Liver (tissue), 9 donors: ENCODE results near the gene COX19. TPM values are rescaled to one million over a fixed set of nuclear protein-coding genes. Genes with fewer than 3 reads are reported as not detected.
A peak's percentile ranks its signal among the peaks of the same experiment; 100 is the strongest.

Experiments used
- DNase-seq: peaks from one replicate; pipeline ENCODE4 v3.0.0-alpha.2; 2017; ENCODE audit warnings: low spot score
- H3K27ac ChIP-seq, 2 donors: one replicate each; pipeline ENCODE4 v1.7.0; 2013; ENCODE audit warnings: inconsistent platforms in 2 of 2, low read length in 2 of 2, control low read depth in 1 of 2, low read depth in 1 of 2, mild to moderate bottlenecking in 1 of 2
- H3K27me3 ChIP-seq, 4 donors: one replicate each; pipeline versions ENCODE4 v1.6.1 to v1.7.0; 2013; ENCODE audit warnings: low read length in 3 of 4, inconsistent platforms in 1 of 4, mild to moderate bottlenecking in 1 of 4, moderate library complexity in 1 of 4; ENCODE audit not compliant: control insufficient read depth in 4 of 4, insufficient read depth in 4 of 4
- H3K36me3 ChIP-seq, 4 donors: one replicate each; pipeline versions ENCODE4 v1.6.1 to v1.7.0; 2013; ENCODE audit warnings: low read length in 3 of 4, mild to moderate bottlenecking in 3 of 4, low read depth in 1 of 4, moderate library complexity in 1 of 4; ENCODE audit not compliant: control insufficient read depth in 4 of 4, insufficient read depth in 3 of 4
- H3K4me1 ChIP-seq, 4 donors: one replicate each; pipeline versions ENCODE4 v1.6.1 to v1.7.0; 2013; ENCODE audit warnings: low read length in 3 of 4, mild to moderate bottlenecking in 3 of 4, moderate library complexity in 1 of 4; ENCODE audit not compliant: control insufficient read depth in 4 of 4, insufficient read depth in 4 of 4
- H3K4me3 ChIP-seq, 3 donors: one replicate each; pipeline versions ENCODE4 v1.6.1 to v1.7.0; 2013; ENCODE audit warnings: low read length in 3 of 3, control low read depth in 1 of 3, low read depth in 1 of 3, mild to moderate bottlenecking in 1 of 3
- H3K9ac ChIP-seq, 2 donors: one replicate each; pipeline ENCODE4 v1.7.0; 2013; ENCODE audit warnings: low read length in 2 of 2, mild to moderate bottlenecking in 2 of 2, moderate library complexity in 2 of 2, control low read depth in 1 of 2, low read depth in 1 of 2
- H3K9me3 ChIP-seq, 4 donors: one replicate each; pipeline versions ENCODE4 v1.6.1 to v1.7.0; 2013; ENCODE audit warnings: low read length in 3 of 4; ENCODE audit not compliant: control insufficient read depth in 4 of 4
- FOXA1 ChIP-seq: IDR thresholded peaks from 2 replicates; pipeline ENCODE4 v1.6.1; 2016; ENCODE audit warnings: antibody characterized with exemption
- FOXA2 ChIP-seq: IDR thresholded peaks from 2 replicates; pipeline ENCODE4 v1.6.1; 2016; ENCODE audit warnings: antibody characterized with exemption
- GABPA ChIP-seq, 2 donors: IDR thresholded peaks in 1 of 2; conservative IDR thresholded peaks in 1 of 2; 2 replicates each; pipeline ENCODE4 v1.6.1; 2016; ENCODE audit warnings: antibody characterized with exemption in 2 of 2, mild to moderate bottlenecking in 1 of 2, moderate library complexity in 1 of 2
- HNF4A ChIP-seq, 2 donors: conservative IDR thresholded peaks; 2 replicates each; pipeline ENCODE4 v1.6.1; 2016; ENCODE audit warnings: antibody characterized with exemption in 2 of 2, mild to moderate bottlenecking in 2 of 2
- HNF4G ChIP-seq: IDR thresholded peaks from 2 replicates; pipeline ENCODE4 v1.6.1; 2016; ENCODE audit warnings: antibody characterized with exemption
- JUND ChIP-seq, 2 donors: IDR thresholded peaks; 2 replicates each; pipeline ENCODE4 v1.6.1; 2016; ENCODE audit warnings: antibody characterized with exemption in 2 of 2
- MAX ChIP-seq: IDR thresholded peaks from 2 replicates; pipeline ENCODE4 v1.6.1; 2016; ENCODE audit warnings: antibody characterized with exemption
- NR2F2 ChIP-seq: IDR thresholded peaks from 2 replicates; pipeline ENCODE4 v1.6.1; 2016; ENCODE audit warnings: antibody characterized with exemption
- RAD21 ChIP-seq, 2 donors: IDR thresholded peaks; 2 replicates each; pipeline ENCODE4 v1.6.1; 2016; ENCODE audit warnings: antibody characterized with exemption in 2 of 2, mild to moderate bottlenecking in 2 of 2
- REST ChIP-seq: IDR thresholded peaks from 2 replicates; pipeline ENCODE4 v1.6.1; 2016; ENCODE audit warnings: antibody characterized with exemption, mild to moderate bottlenecking
- RXRA ChIP-seq, 2 donors: IDR thresholded peaks; 2 replicates each; pipeline ENCODE4 v1.6.1; 2017 to 2018; ENCODE audit warnings: antibody characterized with exemption in 2 of 2, mild to moderate bottlenecking in 1 of 2
- SP1 ChIP-seq: IDR thresholded peaks from 2 replicates; pipeline ENCODE4 v1.6.1; 2018; ENCODE audit warnings: antibody characterized with exemption, mild to moderate bottlenecking
- TAF1 ChIP-seq: conservative IDR thresholded peaks from 2 replicates; pipeline ENCODE4 v1.6.1; 2016; ENCODE audit warnings: antibody characterized with exemption, mild to moderate bottlenecking
- YY1 ChIP-seq: IDR thresholded peaks from 2 replicates; pipeline ENCODE4 v1.6.1; 2016; ENCODE audit warnings: antibody characterized with exemption, mild to moderate bottlenecking
- WGBS: extraction: QIAGEN DNeasy Blood & Tissue Kit; methylation state at CpG from one replicate; pipeline ENCODE4 v1.1.7; 2013; 5-methylcytosine and 5-hydroxymethylcytosine counted together
- polyA plus RNA-seq, 2 donors: library from polyadenylated mRNA; stranded (reverse) in 1 of 2; unstranded in 1 of 2; fragments of 200-250 nt in 1 of 2; fragments of >200 nt in 1 of 2; fragmentation: Nextera tagmentation in 1 of 2; extraction: Ambion mirVana in 1 of 2; gene quantifications; one replicate each; pipeline versions ENCODE4 v1.2.1 to v1.2.3, GENCODE V29; 2013 to 2015
- total RNA-seq, 2 donors: library from RNA; depleted of rRNA; stranded (reverse); fragments of >200 nt; gene quantifications; one replicate each; pipeline ENCODE4 v1.2.3, GENCODE V29; 2014
- TF ChIP-seq, protein P1 (sequence below): IDR thresholded peaks from 2 replicates; pipeline ENCODE4 v1.6.1; 2016; ENCODE audit warnings: antibody characterized with exemption
- donor health status: healthy.
- donor health status: healthy.
- donor health status: healthy.
- donor health status: healthy.
- donor health status: healthy.

Gene COX19
- total and polyA plus RNA-seq, 4 donors, result 2.2 to 9.8 (median 4.8) TPM

- TF ChIP-seq GABPA (IDR thresholded peaks at IDR 0.05 in 1 of 2, conservative IDR thresholded peaks at IDR 0.05 in 1 of 2) (no peak), HNF4A (conservative IDR thresholded peaks at IDR 0.05) (peak in 1 of 2 donors; percentile 47)
- no peak for DNase-seq
- no peaks in the 10 kb centered on the region for H3K27me3 ChIP-seq
- H3K4me3 ChIP-seq, result no peak overlapping the region
- H3K36me3 ChIP-seq, result peaks cover 0 to 5% (median 0%) of the 10 kb centered on the region in 4 donors
- H3K27ac ChIP-seq, result no peak overlapping the region
- H3K9ac ChIP-seq, result no peak overlapping the region
- no peaks in the 10 kb centered on the region for H3K4me1 ChIP-seq
- WGBS, result 88% methylated on average over 13 of the region's 13 CpGs
- no peaks in the 10 kb centered on the region for H3K9me3 ChIP-seq
Measured at GRCh38 chr7:1018334-1018695, 43.0 kb upstream of the COX19 start.

DNA sequence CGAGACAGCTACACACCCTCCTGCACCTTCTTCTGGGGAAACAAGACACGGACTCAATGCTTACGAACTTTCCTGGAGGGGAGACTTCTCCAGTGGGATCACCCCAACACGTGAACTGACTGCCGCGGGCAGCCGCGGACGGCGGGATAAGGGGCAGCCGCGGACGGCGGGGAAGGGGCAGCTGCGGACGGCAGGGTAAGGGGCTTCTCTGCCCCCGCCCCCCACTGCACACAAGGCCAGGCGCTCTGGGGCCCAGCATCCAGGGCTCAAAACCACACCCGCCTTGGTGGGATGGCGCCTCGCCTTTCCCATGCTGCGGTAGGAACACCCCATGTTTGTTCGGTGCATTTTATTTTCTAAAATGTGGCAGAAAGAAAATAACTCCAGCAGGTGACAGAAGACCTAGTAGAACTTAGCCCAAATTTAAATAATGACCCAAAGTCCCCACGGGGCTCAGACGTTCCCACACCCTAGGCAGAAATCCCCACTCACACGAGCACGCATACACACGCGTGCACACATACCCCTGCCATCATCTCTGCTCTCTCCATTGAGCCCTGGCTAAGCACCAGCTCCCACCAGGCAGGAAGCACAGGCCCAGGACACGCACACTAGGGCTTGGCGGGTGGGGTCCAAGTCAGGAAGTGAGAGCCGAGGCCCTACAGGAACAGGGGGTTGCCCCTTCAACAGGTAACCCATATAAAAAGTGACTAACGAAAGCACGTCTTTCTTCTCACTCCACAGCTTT, 42.4 kb upstream of the COX19 start:
- Histone ChIP-seq H3K4me3 (no peak overlapping the region), H3K9me3 (no peaks in the 10 kb centered on the region), H3K27ac (no peak overlapping the region), H3K36me3 (peaks cover 0 to 5% (median 0%) of the 10 kb centered on the region in 4 donors), H3K9ac (no peak overlapping the region), H3K4me1 (no peaks in the 10 kb centered on the region), H3K27me3 (no peaks in the 10 kb centered on the region)
- TF ChIP-seq TAF1 (no peak), HNF4G (no peak), JUND (IDR thresholded peaks at IDR 0.05) (no peak), YY1 (no peak), MAX (no peak), SP1 (no peak), FOXA1 (no peak), FOXA2 (no peak), REST (no peak), RAD21 (IDR thresholded peaks at IDR 0.05) (no peak), RXRA (IDR thresholded peaks at IDR 0.05) (no peak), NR2F2 (no peak)
- TF ChIP-seq, protein P1, sequence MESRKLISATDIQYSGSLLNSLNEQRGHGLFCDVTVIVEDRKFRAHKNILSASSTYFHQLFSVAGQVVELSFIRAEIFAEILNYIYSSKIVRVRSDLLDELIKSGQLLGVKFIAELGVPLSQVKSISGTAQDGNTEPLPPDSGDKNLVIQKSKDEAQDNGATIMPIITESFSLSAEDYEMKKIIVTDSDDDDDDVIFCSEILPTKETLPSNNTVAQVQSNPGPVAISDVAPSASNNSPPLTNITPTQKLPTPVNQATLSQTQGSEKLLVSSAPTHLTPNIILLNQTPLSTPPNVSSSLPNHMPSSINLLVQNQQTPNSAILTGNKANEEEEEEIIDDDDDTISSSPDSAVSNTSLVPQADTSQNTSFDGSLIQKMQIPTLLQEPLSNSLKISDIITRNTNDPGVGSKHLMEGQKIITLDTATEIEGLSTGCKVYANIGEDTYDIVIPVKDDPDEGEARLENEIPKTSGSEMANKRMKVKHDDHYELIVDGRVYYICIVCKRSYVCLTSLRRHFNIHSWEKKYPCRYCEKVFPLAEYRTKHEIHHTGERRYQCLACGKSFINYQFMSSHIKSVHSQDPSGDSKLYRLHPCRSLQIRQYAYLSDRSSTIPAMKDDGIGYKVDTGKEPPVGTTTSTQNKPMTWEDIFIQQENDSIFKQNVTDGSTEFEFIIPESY, result no peak
- 95% methylated on average over 34 of the region's 34 CpGs for WGBS
- DNase-seq, result no peak
